ENCODE measurements around the gene NIBAN1.
"Not testable (repeated sequence)": the region's sequence is repeated elsewhere in the genome, so short reads cannot be mapped to it uniquely, and the experiment has no call there.

NIBAN1 gene

GRCh38 chr1:185010361-185010760 lies 36.1 kb upstream of the NIBAN1 start:
- no peak for TF ChIP-seq CTCF (IDR thresholded peaks at IDR 0.05; ENCODE audit: control insufficient read depth, extremely low read depth, insufficient read depth)
- no peak for DNase-seq (ENCODE audit: low read depth)
- H3K4me3 ChIP-seq (ENCODE audit: low read depth, low read length): no peak overlapping the region

GRCh38 chr1:185008838-185009237 lies 34.5 kb upstream of the NIBAN1 start:
- no peak for TF ChIP-seq CTCF (IDR thresholded peaks at IDR 0.05; ENCODE audit: control insufficient read depth, extremely low read depth, insufficient read depth)
- H3K4me3 ChIP-seq (ENCODE audit: low read depth, low read length): no peak overlapping the region
- no peak for DNase-seq (ENCODE audit: low read depth)

- not testable (repeated sequence) for H3K4me3 ChIP-seq (ENCODE audit: low read depth, low read length); DNase-seq (ENCODE audit: low read depth)
Measured at GRCh38 chr1:185001312-185001880, 27.1 kb upstream of the NIBAN1 start.

- H3K4me3 ChIP-seq (ENCODE audit: low read depth, low read length); DNase-seq (ENCODE audit: low read depth): not testable (repeated sequence)
Measured at GRCh38 chr1:184999974-185000373, 25.7 kb upstream of the NIBAN1 start.

- no peak overlapping the region for H3K4me3 ChIP-seq (ENCODE audit: low read depth, low read length)
- TF ChIP-seq CTCF (IDR thresholded peaks at IDR 0.05; ENCODE audit: control insufficient read depth, extremely low read depth, insufficient read depth): no peak
- no peak for DNase-seq (ENCODE audit: low read depth)
Measured at GRCh38 chr1:184994301-184994700, 20.0 kb upstream of the NIBAN1 start.

GRCh38 chr1:184992271-184992670 lies 18.0 kb upstream of the NIBAN1 start:
- DNase-seq (ENCODE audit: low read depth): no peak
- H3K4me3 ChIP-seq (ENCODE audit: low read depth, low read length): no peak overlapping the region
- TF ChIP-seq CTCF (IDR thresholded peaks at IDR 0.05; ENCODE audit: control insufficient read depth, extremely low read depth, insufficient read depth): no peak

GRCh38 chr1:184990204-184990603 lies 15.9 kb upstream of the NIBAN1 start:
- no peak for DNase-seq (ENCODE audit: low read depth)
- TF ChIP-seq CTCF (IDR thresholded peaks at IDR 0.05; ENCODE audit: control insufficient read depth, extremely low read depth, insufficient read depth): no peak
- H3K4me3 ChIP-seq (ENCODE audit: low read depth, low read length): no peak overlapping the region

- no peak overlapping the region for H3K4me3 ChIP-seq (ENCODE audit: low read depth, low read length)
- DNase-seq (ENCODE audit: low read depth): no peak
- no peak for TF ChIP-seq CTCF (IDR thresholded peaks at IDR 0.05; ENCODE audit: control insufficient read depth, extremely low read depth, insufficient read depth)
Measured at GRCh38 chr1:184988506-184988905, 14.2 kb upstream of the NIBAN1 start.
